ENCODE data around the gene FLVCR2.

Gene FLVCR2

GRCh38 chr14:75554482-75554881, 23.9 kb upstream of the FLVCR2 start:
- no peak for DNase-seq (ENCODE audit: low read depth)

- no peak for DNase-seq (ENCODE audit: low read depth)
These were observed 20.0 kb upstream of the FLVCR2 start for GRCh38 chr14:75558440-75558839.

GRCh38 chr14:75559045-75559444, 19.4 kb upstream of the FLVCR2 start:
- DNase-seq (ENCODE audit: low read depth), result no peak

GRCh38 chr14:75559451-75560222, 18.8 kb upstream of the FLVCR2 start:
- DNase-seq (ENCODE audit: low read depth), result no peak

GRCh38 chr14:75561013-75561432, 17.4 kb upstream of the FLVCR2 start:
- DNase-seq (ENCODE audit: low read depth), result no peak

GRCh38 chr14:75562089-75562488, 16.3 kb upstream of the FLVCR2 start:
- DNase-seq (ENCODE audit: low read depth), result peak; percentile 42

GRCh38 chr14:75562489-75562888, 15.9 kb upstream of the FLVCR2 start:
- DNase-seq (ENCODE audit: low read depth), result no peak

GRCh38 chr14:75563931-75564330, 14.5 kb upstream of the FLVCR2 start:
- no peak for DNase-seq (ENCODE audit: low read depth)

GRCh38 chr14:75565056-75565455, 13.4 kb upstream of the FLVCR2 start:
- DNase-seq (ENCODE audit: low read depth), result no peak

- peak; percentile 68 for DNase-seq (ENCODE audit: low read depth)
These were observed 12.1 kb upstream of the FLVCR2 start for GRCh38 chr14:75566321-75566720.

GRCh38 chr14:75566752-75567151, 11.7 kb upstream of the FLVCR2 start:
- DNase-seq (ENCODE audit: low read depth), result no peak

GRCh38 chr14:75568140-75568539, 10.3 kb upstream of the FLVCR2 start:
- no peak for DNase-seq (ENCODE audit: low read depth)

GRCh38 chr14:75568791-75569190, 9.6 kb upstream of the FLVCR2 start:
- DNase-seq (ENCODE audit: low read depth), result no peak

- DNase-seq (ENCODE audit: low read depth), result no peak
These were observed 7.6 kb upstream of the FLVCR2 start for GRCh38 chr14:75570797-75571196.

GRCh38 chr14:75572104-75572503, 6.3 kb upstream of the FLVCR2 start:
- DNase-seq (ENCODE audit: low read depth), result no peak

GRCh38 chr14:75577090-75577489, 1.3 kb upstream of the FLVCR2 start:
- no peak for DNase-seq (ENCODE audit: low read depth)

GRCh38 chr14:75577729-75578101, 705 bp upstream of the FLVCR2 start:
- DNase-seq (ENCODE audit: low read depth), result peak; percentile 57

- DNase-seq (ENCODE audit: low read depth), result no peak
These were observed 442 bp downstream of the FLVCR2 start for GRCh38 chr14:75578786-75579337.

GRCh38 chr14:75579338-75579864, 981 bp downstream of the FLVCR2 start:
- no peak for DNase-seq (ENCODE audit: low read depth)

- DNase-seq (ENCODE audit: low read depth), result no peak
These were observed 1.5 kb downstream of the FLVCR2 start for GRCh38 chr14:75579882-75580281.

- no peak for DNase-seq (ENCODE audit: low read depth)
These were observed 9.0 kb downstream of the FLVCR2 start for GRCh38 chr14:75587388-75587787.

- no peak for DNase-seq (ENCODE audit: low read depth)
These were observed 11.5 kb downstream of the FLVCR2 start for GRCh38 chr14:75589931-75590330.

GRCh38 chr14:75591331-75591946, 13.0 kb downstream of the FLVCR2 start:
- DNase-seq (ENCODE audit: low read depth), result no peak

Measured in activated gamma-delta T cell treated with anti-CD3 and anti-CD28 coated beads, Interleukin-2, amount 50 U/mL, for 16 hours (primary cell).